Measurements from ENCODE around the gene TAF11L3.

DNA sequence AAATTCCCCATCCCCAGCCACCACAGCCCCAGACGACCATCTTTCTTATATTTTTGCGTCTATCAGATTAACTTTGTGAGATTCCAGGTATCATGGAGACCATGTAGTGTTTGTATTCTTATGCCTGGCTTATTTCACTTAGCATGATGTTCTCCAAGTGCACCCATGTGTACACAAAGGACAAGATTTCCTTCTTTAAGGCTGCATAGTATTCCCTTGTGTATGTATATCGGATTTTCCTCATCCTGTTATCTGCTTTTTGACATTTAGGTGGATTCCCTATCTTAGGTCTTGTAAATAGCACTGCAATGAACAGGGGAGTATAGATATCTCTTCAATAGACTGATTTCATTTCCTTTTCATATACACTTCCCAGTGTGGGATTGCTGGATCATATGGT lies 25.4 kb upstream of the TAF11L3 start:
- TF ChIP-seq POLR2A (IDR thresholded peaks at IDR 0.05; ENCODE audit: low read length) (no peak), GATA1 (IDR thresholded peaks at IDR 0.05; ENCODE audit: low read depth, low read length) (no peak)

Data from erythroblast (primary cell).